Measurements from ENCODE around the gene TP73.

DNA sequence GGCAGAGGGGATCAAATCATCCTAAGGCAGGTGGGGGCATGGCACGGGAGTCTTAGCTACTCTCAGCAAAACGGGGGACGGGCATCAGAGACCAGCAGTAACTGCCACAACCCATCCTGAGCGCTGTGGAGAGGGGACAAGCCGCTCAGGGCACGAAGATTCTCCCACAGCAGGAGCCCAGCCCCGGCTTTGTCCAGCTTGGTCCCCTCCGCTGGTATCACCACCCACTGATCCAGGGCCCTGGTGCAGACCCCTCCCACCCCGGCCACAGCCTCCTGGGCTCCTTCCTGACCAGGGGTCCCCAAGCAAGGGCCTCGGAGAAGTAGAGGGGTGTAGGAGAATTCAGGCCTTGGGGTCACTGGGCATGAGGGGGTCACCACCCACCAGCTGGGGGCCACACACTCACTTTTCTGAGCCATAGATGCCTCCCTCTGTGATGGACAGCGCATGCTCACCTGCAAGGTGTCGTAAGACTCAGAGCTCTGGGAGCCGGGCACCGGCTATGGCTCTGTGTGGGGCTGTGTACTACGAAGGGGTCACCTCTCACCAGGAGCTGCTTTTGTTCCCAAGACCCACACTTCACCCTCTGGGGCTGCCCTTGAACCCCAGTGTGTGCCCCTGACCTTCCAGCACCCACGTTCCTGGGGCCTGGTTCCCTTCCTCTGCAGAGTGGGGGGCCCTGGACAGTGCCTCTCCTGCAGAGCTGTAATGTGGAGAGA is 117.9 kb downstream of the TP73 start:
- TF ChIP-seq, protein P1, sequence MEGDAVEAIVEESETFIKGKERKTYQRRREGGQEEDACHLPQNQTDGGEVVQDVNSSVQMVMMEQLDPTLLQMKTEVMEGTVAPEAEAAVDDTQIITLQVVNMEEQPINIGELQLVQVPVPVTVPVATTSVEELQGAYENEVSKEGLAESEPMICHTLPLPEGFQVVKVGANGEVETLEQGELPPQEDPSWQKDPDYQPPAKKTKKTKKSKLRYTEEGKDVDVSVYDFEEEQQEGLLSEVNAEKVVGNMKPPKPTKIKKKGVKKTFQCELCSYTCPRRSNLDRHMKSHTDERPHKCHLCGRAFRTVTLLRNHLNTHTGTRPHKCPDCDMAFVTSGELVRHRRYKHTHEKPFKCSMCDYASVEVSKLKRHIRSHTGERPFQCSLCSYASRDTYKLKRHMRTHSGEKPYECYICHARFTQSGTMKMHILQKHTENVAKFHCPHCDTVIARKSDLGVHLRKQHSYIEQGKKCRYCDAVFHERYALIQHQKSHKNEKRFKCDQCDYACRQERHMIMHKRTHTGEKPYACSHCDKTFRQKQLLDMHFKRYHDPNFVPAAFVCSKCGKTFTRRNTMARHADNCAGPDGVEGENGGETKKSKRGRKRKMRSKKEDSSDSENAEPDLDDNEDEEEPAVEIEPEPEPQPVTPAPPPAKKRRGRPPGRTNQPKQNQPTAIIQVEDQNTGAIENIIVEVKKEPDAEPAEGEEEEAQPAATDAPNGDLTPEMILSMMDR (IDR thresholded peaks at IDR 0.05): no peak
- TF ChIP-seq POLR2A (IDR thresholded peaks at IDR 0.05): no peak

Data from heart left ventricle (tissue), 13 donors.